GM18873 (cell line): ENCODE data around the gene ABHD18.
"Not testable (repeated sequence)": the region's sequence is repeated elsewhere in the genome, so short reads cannot be mapped to it uniquely, and the experiment has no call there.

ENCODE experiments used
- ATAC-seq: cut with Tn5 transposase; IDR thresholded peaks from one replicate; pipeline ENCODE4 v1.9.1; 2021; ENCODE audit warnings: mild to moderate bottlenecking, moderate library complexity, moderate number of reproducible peaks; ENCODE audit not compliant: unreplicated experiment, low FRiP score

ABHD18 gene

DNA sequence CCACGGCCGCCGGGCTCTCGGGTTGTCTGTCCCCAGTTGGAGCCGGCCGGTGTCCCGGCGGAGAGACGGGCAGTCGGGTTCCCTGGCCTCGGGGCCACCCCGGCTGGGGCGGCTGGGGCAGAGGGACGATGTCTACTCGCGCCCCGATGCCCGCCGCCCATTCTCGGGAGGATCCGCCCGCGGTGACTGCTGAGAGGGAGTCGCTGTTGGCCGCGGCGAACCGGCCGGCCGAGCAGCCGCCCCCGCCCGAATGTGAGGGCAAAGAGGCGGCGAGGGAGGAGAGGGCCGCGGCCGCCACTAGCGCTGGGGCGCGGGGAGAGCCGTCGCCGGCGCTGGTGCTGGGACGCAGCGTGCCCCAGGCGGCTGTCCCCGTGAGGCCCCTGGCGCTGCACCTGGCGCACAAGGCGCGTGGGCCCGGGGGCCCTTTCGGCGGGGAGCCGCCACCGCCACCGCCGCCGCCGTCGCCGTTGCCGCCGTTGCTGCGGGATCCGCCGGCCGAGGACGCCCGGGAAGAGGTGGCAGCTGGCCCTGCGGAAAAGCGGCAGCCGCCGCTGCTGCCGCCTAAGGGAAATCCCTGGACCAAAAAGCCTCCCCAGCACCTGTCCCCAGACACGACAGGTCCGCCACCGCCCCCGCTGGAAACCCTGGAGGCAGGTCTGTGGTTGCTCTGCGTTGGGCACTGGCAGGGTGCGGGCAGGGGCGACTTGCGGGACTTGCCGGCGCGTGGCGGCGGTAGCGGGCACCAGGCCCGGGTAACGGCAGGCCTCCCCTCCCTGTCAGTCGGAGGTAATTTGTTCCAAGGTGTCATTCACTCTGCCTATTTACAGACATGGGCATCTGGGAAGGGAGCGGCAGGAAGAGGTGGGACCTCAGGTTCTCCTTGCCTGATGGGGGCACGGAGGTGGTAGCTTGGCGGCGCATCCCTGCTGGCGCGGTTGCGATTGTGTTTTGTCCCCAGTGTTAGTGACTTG is 96.6 kb downstream of the ABHD18 start:
- peak; percentile 21 for ATAC-seq

DNA sequence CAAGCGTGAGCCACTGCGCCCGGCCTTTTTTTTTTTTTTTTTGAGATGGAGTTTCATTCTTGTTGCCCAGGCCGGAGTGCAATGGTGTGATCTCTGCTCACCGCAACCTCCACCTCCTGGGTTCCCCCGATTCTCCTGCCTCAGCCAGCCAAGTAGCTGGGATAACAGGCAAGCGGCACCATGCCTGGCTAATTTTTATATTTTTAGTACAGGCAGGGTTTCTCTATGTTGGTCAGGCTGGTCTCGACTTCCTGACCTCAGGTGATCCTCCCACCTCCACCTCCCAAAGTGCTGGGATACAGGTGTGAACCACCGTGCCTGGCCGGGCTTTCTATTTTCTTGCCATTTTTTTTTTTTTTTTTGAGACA is 101.2 kb downstream of the ABHD18 start:
- not testable (repeated sequence) for ATAC-seq

DNA sequence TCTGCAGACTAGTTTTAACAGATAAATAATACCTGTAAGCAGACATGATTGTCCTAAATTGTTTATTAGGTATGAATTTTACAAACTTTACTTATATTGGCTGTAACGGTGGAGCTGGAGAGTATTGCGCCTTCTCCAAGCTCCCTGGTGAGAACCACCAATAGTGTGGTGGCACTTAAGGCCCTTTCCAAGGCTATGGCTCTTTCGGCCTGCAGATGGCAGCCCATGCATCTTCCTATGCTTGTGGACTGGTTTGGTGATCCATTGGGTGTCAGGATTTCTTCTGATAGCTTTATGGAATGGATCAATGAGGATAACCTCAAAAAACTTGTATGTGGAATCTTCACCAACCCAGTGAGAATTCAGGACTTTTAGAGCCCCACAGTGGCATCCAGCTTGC is 103.7 kb downstream of the ABHD18 start:
- ATAC-seq = no peak

DNA sequence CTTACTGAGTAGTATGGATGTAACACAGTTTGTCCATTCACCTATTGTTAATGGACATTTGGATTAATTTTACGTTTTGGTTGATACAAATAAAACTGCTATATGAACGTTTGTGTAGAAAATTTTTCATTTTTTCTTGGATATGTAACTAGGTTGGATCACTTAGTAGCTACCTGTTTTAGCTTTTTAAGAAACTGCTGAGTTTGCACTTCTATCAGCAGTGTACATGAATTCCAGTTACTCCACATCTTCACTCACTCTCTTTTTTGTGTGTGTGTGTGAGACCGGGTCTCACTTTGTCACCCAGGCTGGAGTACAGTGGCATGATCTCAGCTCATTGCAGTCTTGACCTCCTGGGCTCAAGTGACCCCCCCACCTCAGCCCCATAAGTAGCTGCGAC is 111.3 kb downstream of the ABHD18 start:
- no peak for ATAC-seq
